IMR-90 (cell line): ENCODE results near the gene PCDHGA8. TPM values are rescaled to one million over a fixed set of nuclear protein-coding genes. Genes with fewer than 3 reads are reported as not detected.

Experiments used
- ATAC-seq: fragments of 200-7000 bp; cut with Tn5 transposase; 2 replicates; pipeline ENCODE4 v1.9.1; 2020; ENCODE audit warnings: low read depth, mild to moderate bottlenecking, moderate library complexity
- BruUV-seq: library from RNA; stranded (reverse); fragments of 400-500 nt; replicated peaks from 2 replicates; lab custom pipeline; 2021; lab: Mats Ljungman, UMichigan
- CTCF ChIA-PET: fragments of 300-600 bp; formaldehyde crosslinking; extraction: SDS; loops from one replicate; lab custom pipeline; 2021; ENCODE audit warnings: antibody characterized with exemption; lab: Yijun Ruan, JAX
- POLR2A ChIA-PET: fragments of 300-600 bp; sonication (Branson Sonifier 250); formaldehyde crosslinking; loops from one replicate; lab custom pipeline; 2022; ENCODE audit warnings: antibody characterized with exemption; ENCODE audit not compliant: unreplicated experiment; lab: Charles Lee
- DNase-seq: peaks from one replicate; pipeline ENCODE4 v3.0.0; 2013
- H2AFZ ChIP-seq: replicated peaks from 2 replicates; pipeline ENCODE3; 2013; ENCODE audit warnings: low read length, mild to moderate bottlenecking; ENCODE audit not compliant: poor library complexity
- H2AK5ac ChIP-seq: 2 replicates; pipeline ENCODE4 v1.6.1; 2013; ENCODE audit warnings: low read depth, low read length, inconsistent platforms
- H2AK9ac ChIP-seq: replicated peaks from 2 replicates; pipeline ENCODE3; 2013; ENCODE audit warnings: mild to moderate bottlenecking, low read depth, low read length, moderate library complexity; ENCODE audit not compliant: poor library complexity
- H2BK120ac ChIP-seq: 2 replicates; pipeline ENCODE4 v1.6.1; 2013; ENCODE audit warnings: low read depth, low read length, inconsistent platforms
- H2BK15ac ChIP-seq: 3 replicates; pipeline ENCODE4 v1.6.1; 2013; ENCODE audit warnings: low read depth, low read length, inconsistent platforms
- H2BK20ac ChIP-seq: 2 replicates; pipeline ENCODE4 v1.6.1; 2013; ENCODE audit warnings: low read depth, mild to moderate bottlenecking, inconsistent platforms, low read length, moderate library complexity
- H2BK5ac ChIP-seq: 2 replicates; pipeline ENCODE4 v1.6.1; 2013; ENCODE audit warnings: mild to moderate bottlenecking, low read depth, low read length, inconsistent platforms; ENCODE audit not compliant: poor library complexity, severe bottlenecking
- H3K14ac ChIP-seq: replicated peaks from 2 replicates; pipeline ENCODE4 v1.6.1; 2013; ENCODE audit warnings: low read depth, low read length, inconsistent platforms
- H3K18ac ChIP-seq: 2 replicates; pipeline ENCODE4 v1.6.1; 2013; ENCODE audit warnings: low read depth, low read length, control low read depth
- H3K23ac ChIP-seq: 2 replicates; pipeline ENCODE4 v1.6.1; 2013; ENCODE audit warnings: low read depth, low read length, inconsistent platforms
- H3K27ac ChIP-seq: 2 replicates; pipeline ENCODE4 v1.5.1; 2013; ENCODE audit warnings: mild to moderate bottlenecking, control low read depth, low read length; ENCODE audit not compliant: insufficient read depth
- H3K27me3 ChIP-seq: 2 replicates; pipeline ENCODE4 v1.6.1; 2013; ENCODE audit warnings: low read length; ENCODE audit not compliant: control insufficient read depth, insufficient read depth
- H3K36me3 ChIP-seq: 2 replicates; pipeline ENCODE4 v1.6.1; 2013; ENCODE audit warnings: low read length, mixed read lengths; ENCODE audit not compliant: control insufficient read depth, insufficient read depth
- H3K4ac ChIP-seq: 2 replicates; pipeline ENCODE4 v1.6.1; 2013; ENCODE audit warnings: low read depth, low read length, inconsistent platforms
- H3K4me1 ChIP-seq: 2 replicates; pipeline ENCODE4 v1.6.1; 2013; ENCODE audit warnings: low read length, mixed read lengths; ENCODE audit not compliant: control insufficient read depth, insufficient read depth
- H3K4me2 ChIP-seq: 2 replicates; pipeline ENCODE4 v1.6.1; 2013; ENCODE audit warnings: low read depth, mild to moderate bottlenecking, control low read depth, low read length, moderate library complexity
- H3K4me3 ChIP-seq: 2 replicates; pipeline ENCODE4 v1.5.1; 2013; ENCODE audit warnings: low read depth, mild to moderate bottlenecking, control low read depth, low read length, moderate library complexity; ENCODE audit not compliant: insufficient read depth
- H3K56ac ChIP-seq: 2 replicates; pipeline ENCODE4 v1.6.1; 2013; ENCODE audit warnings: low read length, inconsistent platforms; ENCODE audit not compliant: insufficient read depth; ENCODE audit errors: extremely low read depth
- H3K79me1 ChIP-seq, 2 experiments: 2 replicates each; pipeline ENCODE4 v1.6.1; 2013; ENCODE audit warnings: low read length in 2 of 2, inconsistent platforms in 1 of 2, low read depth in 1 of 2
- H3K9ac ChIP-seq: 2 replicates; pipeline ENCODE4 v1.6.1; 2013; ENCODE audit warnings: low read depth, low read length, control low read depth
- H3K9me1 ChIP-seq: 2 replicates; pipeline ENCODE4 v1.6.1; 2013; ENCODE audit warnings: low read length, inconsistent platforms; ENCODE audit not compliant: insufficient read depth
- H3K9me3 ChIP-seq: 2 replicates; pipeline ENCODE4 v1.6.1; 2013; ENCODE audit warnings: low read length; ENCODE audit not compliant: control insufficient read depth, insufficient read depth
- H4K20me1 ChIP-seq: 2 replicates; pipeline ENCODE4 v1.6.1; 2013; ENCODE audit warnings: low read length, inconsistent platforms; ENCODE audit not compliant: insufficient read depth
- H4K5ac ChIP-seq: 2 replicates; pipeline ENCODE4 v1.6.1; 2013; ENCODE audit warnings: mild to moderate bottlenecking, low read depth, low read length, control low read depth
- H4K8ac ChIP-seq, 2 experiments: 2 replicates each; pipeline ENCODE4 v1.6.1; 2013; ENCODE audit warnings: low read depth in 2 of 2, low read length in 2 of 2, control low read depth in 1 of 2, inconsistent platforms in 1 of 2
- H4K91ac ChIP-seq: 2 replicates; pipeline ENCODE4 v1.6.1; 2013; ENCODE audit warnings: low read depth, low read length, inconsistent platforms; ENCODE audit not compliant: insufficient read depth
- BHLHE40 ChIP-seq: fragments of 150-350 bp; IDR thresholded peaks from 2 replicates; pipeline ENCODE4 v1.6.1; 2016; ENCODE audit warnings: mild to moderate bottlenecking, low read depth, low read length
- CEBPB ChIP-seq: IDR thresholded peaks from 2 replicates; pipeline ENCODE4 v1.6.1; 2012; ENCODE audit warnings: low read depth, low read length, improper control_type of control experiment
- CHD1 ChIP-seq: IDR thresholded peaks from 2 replicates; pipeline ENCODE4 v1.6.1; 2012; ENCODE audit warnings: low read depth, low read length, improper control_type of control experiment
- ELK1 ChIP-seq: fragments of 150-350 bp; IDR thresholded peaks from 2 replicates; pipeline ENCODE4 v1.6.1; 2016; ENCODE audit warnings: low read depth, mild to moderate bottlenecking, low read length, moderate library complexity, borderline replicate concordance
- FOS ChIP-seq: fragments of 150-350 bp; IDR thresholded peaks from 2 replicates; pipeline ENCODE4 v1.6.1; 2016; ENCODE audit warnings: low read depth, low read length
- MAFK ChIP-seq: IDR thresholded peaks from 2 replicates; pipeline ENCODE4 v1.6.1; 2012; ENCODE audit warnings: low read depth, low read length, improper control_type of control experiment
- MAZ ChIP-seq: IDR thresholded peaks from 2 replicates; pipeline ENCODE4 v1.6.1; 2012; ENCODE audit warnings: low read depth, mild to moderate bottlenecking, low read length, improper control_type of control experiment, moderate library complexity, borderline replicate concordance
- MXI1 ChIP-seq: IDR thresholded peaks from 2 replicates; pipeline ENCODE4 v1.6.1; 2012; ENCODE audit warnings: low read depth, mild to moderate bottlenecking, low read length, moderate library complexity, borderline replicate concordance
- NFE2L2 ChIP-seq: fragments of 150-350 bp; IDR thresholded peaks from 2 replicates; pipeline ENCODE4 v1.6.1; 2016; ENCODE audit warnings: low read depth, mild to moderate bottlenecking, low read length
- POLR2A ChIP-seq: IDR thresholded peaks from 2 replicates; pipeline ENCODE4 v1.6.1; 2012; ENCODE audit warnings: mild to moderate bottlenecking, low read depth, low read length
- RAD21 ChIP-seq: IDR thresholded peaks from 2 replicates; pipeline ENCODE4 v1.6.1; 2012; ENCODE audit warnings: low read length, improper control_type of control experiment
- RCOR1 ChIP-seq: IDR thresholded peaks from 2 replicates; pipeline ENCODE4 v1.6.1; 2012; ENCODE audit warnings: mild to moderate bottlenecking, low read length, improper control_type of control experiment; ENCODE audit not compliant: insufficient replicate concordance
- RFX5 ChIP-seq: IDR thresholded peaks from 2 replicates; pipeline ENCODE4 v1.8.0; 2012; ENCODE audit warnings: low read depth, mild to moderate bottlenecking, low read length, moderate library complexity
- SMC3 ChIP-seq: fragments of 150-350 bp; IDR thresholded peaks from 2 replicates; pipeline ENCODE4 v1.6.1; 2016; ENCODE audit warnings: low read depth, mild to moderate bottlenecking, antibody characterized with exemption, low read length, moderate library complexity
- USF2 ChIP-seq: fragments of 150-350 bp; IDR thresholded peaks from 2 replicates; pipeline ENCODE4 v1.6.1; 2017; ENCODE audit warnings: mild to moderate bottlenecking, antibody characterized with exemption, low read length, low read depth
- WGBS, 2 experiments: methylation state at CpG; one replicate each; pipeline versions ENCODE4 v1.1.5 to v1.1.7; 2013; ENCODE audit warnings: missing lambda C conversion rate in 2 of 2; ENCODE audit not compliant: insufficient read length in 1 of 2; ENCODE audit errors: extremely low coverage in 2 of 2; 5-methylcytosine and 5-hydroxymethylcytosine counted together
- dilution Hi-C: fragments of 300-500 bp; cut with HindIII; formaldehyde crosslinking; loops from one replicate; pipeline ENCODE4 v1.14.3; 2018; ENCODE audit warnings: low sequenced_read_pairs; ENCODE audit not compliant: unreplicated experiment
- in situ Hi-C: fragments of 300-500 bp; cut with MboI; formaldehyde crosslinking; loops from 3 replicates; pipeline ENCODE4 v1.14.3; 2019; ENCODE audit warnings: low sequenced_read_pairs, inconsistent platforms, mixed read lengths
- intact Hi-C: fragments of 100-400 bp; cut with micrococcal nuclease; formaldehyde crosslinking; loops from 2 replicates; pipeline ENCODE4 v1.10.0; 2022
- polyA plus RNA-seq, 3 experiments: library from polyadenylated mRNA; depleted of rRNA; stranded (reverse); fragments of >200 nt; gene quantifications; 2 replicates each; pipeline ENCODE4 v1.2.3, GENCODE V29; 2012; ENCODE audit warnings: low replicate concordance in 1 of 3
- total RNA-seq: library from RNA; depleted of rRNA; stranded (reverse); fragments of >200 nt; gene quantifications from 2 replicates; pipeline ENCODE4 v1.2.3, GENCODE V29; 2012
- TF ChIP-seq, protein P1 (sequence below): conservative IDR thresholded peaks from 2 replicates; pipeline ENCODE4 v1.5.1; 2012; ENCODE audit warnings: mild to moderate bottlenecking, low read depth, low read length, improper control_type of control experiment

PCDHGA8 gene
- total and polyA plus RNA-seq, 2 of the 4 experiments (the other 2 are of a cell fraction), result 0.89 to 2.0 TPM

DNA sequence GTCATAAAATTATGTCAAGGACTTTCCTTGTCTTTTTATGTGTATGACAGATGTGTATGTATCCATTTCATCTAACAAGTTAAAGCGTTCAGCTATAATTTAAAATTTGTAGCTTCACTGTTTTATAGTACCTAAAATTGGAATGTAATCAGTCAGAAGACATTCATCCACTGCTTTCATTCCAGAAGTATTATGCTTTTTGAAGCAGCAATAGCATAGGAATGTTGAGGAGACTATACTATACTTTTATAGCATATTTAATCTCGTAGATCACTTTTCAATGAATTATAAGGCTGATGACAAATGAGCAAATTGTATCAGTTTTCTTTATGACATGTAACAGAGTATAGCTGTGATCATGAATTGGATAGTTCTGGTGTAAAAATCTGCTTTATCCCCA is 44.8 kb downstream of the PCDHGA8 start:
- Histone ChIP-seq H3K9me3 (peaks cover 13% of the 10 kb centered on the region; the same call in 1 of the 2 replicates), H3K4ac (no peak overlapping the region), H3K36me3 (peaks cover 11% of the 10 kb centered on the region), H3K79me1 (peaks cover 25 to 32% of the 10 kb centered on the region in 2 experiments), H4K8ac (no peak overlapping the region), H4K20me1 (no peaks in the 10 kb centered on the region), H3K27ac (no peak overlapping the region), H3K14ac (no peak overlapping the region), H3K9me1 (no peaks in the 10 kb centered on the region), H3K56ac (no peak overlapping the region), H3K4me3 (no peak overlapping the region), H2BK120ac (no peak overlapping the region), H2BK20ac (no peak overlapping the region), H2BK15ac (no peak overlapping the region), H4K5ac (no peak overlapping the region), H2AK9ac (no peak overlapping the region), H3K9ac (no peak overlapping the region), H4K91ac (no peak overlapping the region), H3K18ac (no peak overlapping the region), H2AFZ (no peak overlapping the region), H3K23ac (no peak overlapping the region), H3K27me3 (no peaks in the 10 kb centered on the region), H3K4me1 (peaks cover 2% of the 10 kb centered on the region; the same call in 1 of the 2 replicates), H3K4me2 (peak overlapping the region; percentile 63; the same call in 1 of the 2 replicates), H2AK5ac (no peak overlapping the region), H2BK5ac (peak overlapping the region; percentile 72)
- DNase-seq (peak; percentile 52), ATAC-seq (peak; percentile 75)
- intact Hi-C loops (no loop called here), dilution Hi-C loops (no loop called here), in situ Hi-C loops (no loop called here)
- CTCF ChIA-PET, result interaction anchor here (1.0 to 1.2 kb wide), 3 partner anchors 9 to 155 kb away, joined by 3 to 5 read pairs (median 4); partner anchors contain the start of gene PCDHGA11
- TF ChIP-seq CHD1 (no peak), FOS (no peak), USF2 (no peak), MXI1 (no peak), RFX5 (no peak), SMC3 (no peak), BHLHE40 (no peak), MAFK (no peak), RAD21 (no peak), POLR2A (no peak), CEBPB (no peak), MAZ (no peak), RCOR1 (no peak), ELK1 (no peak), NFE2L2 (no peak)
- TF ChIP-seq, protein P1, sequence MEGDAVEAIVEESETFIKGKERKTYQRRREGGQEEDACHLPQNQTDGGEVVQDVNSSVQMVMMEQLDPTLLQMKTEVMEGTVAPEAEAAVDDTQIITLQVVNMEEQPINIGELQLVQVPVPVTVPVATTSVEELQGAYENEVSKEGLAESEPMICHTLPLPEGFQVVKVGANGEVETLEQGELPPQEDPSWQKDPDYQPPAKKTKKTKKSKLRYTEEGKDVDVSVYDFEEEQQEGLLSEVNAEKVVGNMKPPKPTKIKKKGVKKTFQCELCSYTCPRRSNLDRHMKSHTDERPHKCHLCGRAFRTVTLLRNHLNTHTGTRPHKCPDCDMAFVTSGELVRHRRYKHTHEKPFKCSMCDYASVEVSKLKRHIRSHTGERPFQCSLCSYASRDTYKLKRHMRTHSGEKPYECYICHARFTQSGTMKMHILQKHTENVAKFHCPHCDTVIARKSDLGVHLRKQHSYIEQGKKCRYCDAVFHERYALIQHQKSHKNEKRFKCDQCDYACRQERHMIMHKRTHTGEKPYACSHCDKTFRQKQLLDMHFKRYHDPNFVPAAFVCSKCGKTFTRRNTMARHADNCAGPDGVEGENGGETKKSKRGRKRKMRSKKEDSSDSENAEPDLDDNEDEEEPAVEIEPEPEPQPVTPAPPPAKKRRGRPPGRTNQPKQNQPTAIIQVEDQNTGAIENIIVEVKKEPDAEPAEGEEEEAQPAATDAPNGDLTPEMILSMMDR, result no peak
- no CpG with 5 or more reads among the region's 2 CpGs for WGBS, 2 experiments
- POLR2A ChIA-PET, result no interaction called here
- BruUV-seq, result no TSS peak
